H1 (cell line): ENCODE data around the gene ROS1. TPM values are rescaled to one million over a fixed set of nuclear protein-coding genes. Genes with fewer than 3 reads are reported as not detected.

Source experiments
- CTCF ChIA-PET: fragments of 300-600 bp; sonication (Branson Sonifier 250); formaldehyde crosslinking; loops from one replicate; lab custom pipeline; 2021; ENCODE audit not compliant: partially characterized antibody; lab: Charles Lee
- POLR2A ChIA-PET: fragments of 300-600 bp; sonication (Branson Sonifier 250); formaldehyde crosslinking; loops from one replicate; lab custom pipeline; 2021; ENCODE audit warnings: inconsistent platforms; ENCODE audit not compliant: partially characterized antibody; lab: Charles Lee
- DNase-seq, 2 experiments: peaks; one replicate each; pipeline versions ENCODE4 v3.0.0 to v3.0.0-alpha.2; 2010 to 2022; ENCODE audit warnings: low spot score in 2 of 2, low read depth in 1 of 2, mixed read lengths in 1 of 2
- FAIRE-seq: peaks from 2 replicates; lab custom pipeline; 2011; peaks lifted over from hg19 to GRCh38; lab: Jason Lieb, UNC
- H2AFZ ChIP-seq: 2 replicates; pipeline ENCODE4 v1.8.1; 2012; ENCODE audit warnings: low read length, inconsistent platforms
- H2AK5ac ChIP-seq: 2 replicates; pipeline ENCODE4 v1.6.1; 2013; ENCODE audit warnings: low read depth, low read length
- H2BK120ac ChIP-seq: replicated peaks from 2 replicates; pipeline ENCODE3; 2013; ENCODE audit warnings: low read depth, low read length, inconsistent platforms
- H2BK12ac ChIP-seq: 2 replicates; pipeline ENCODE4 v1.6.1; 2013; ENCODE audit warnings: low read depth, low read length
- H2BK15ac ChIP-seq: 2 replicates; pipeline ENCODE4 v1.6.1; 2013; ENCODE audit warnings: low read length
- H2BK20ac ChIP-seq: 2 replicates; pipeline ENCODE4 v1.6.1; 2013; ENCODE audit warnings: low read length
- H2BK5ac ChIP-seq: 2 replicates; pipeline ENCODE4 v1.6.1; 2013; ENCODE audit warnings: low read depth, low read length
- H3K14ac ChIP-seq: 2 replicates; pipeline ENCODE4 v1.6.1; 2013; ENCODE audit warnings: inconsistent platforms; ENCODE audit not compliant: insufficient read length
- H3K18ac ChIP-seq: 2 replicates; pipeline ENCODE4 v1.6.1; 2013; ENCODE audit warnings: low read length; ENCODE audit errors: extremely low read depth
- H3K23ac ChIP-seq: 2 replicates; pipeline ENCODE4 v1.6.1; 2013; ENCODE audit warnings: inconsistent platforms; ENCODE audit not compliant: insufficient read length
- H3K23me2 ChIP-seq: 2 replicates; pipeline ENCODE4 v1.6.1; 2013; ENCODE audit warnings: low read depth, low read length
- H3K27ac ChIP-seq: 2 replicates; pipeline ENCODE4 v1.6.1; 2011; ENCODE audit warnings: low read depth, low read length, inconsistent platforms
- H3K27me3 ChIP-seq, 4 experiments: replicated peaks in 1 of 4; 1 replicate in 1 of 4; 2 replicates in 3 of 4; pipeline versions ENCODE4 v1.6.1 to v1.8.1; 2011 to 2013; ENCODE audit warnings: low read length in 3 of 4, mild to moderate bottlenecking in 3 of 4, inconsistent platforms in 2 of 4, mixed read lengths in 2 of 4, moderate library complexity in 1 of 4; ENCODE audit not compliant: control insufficient read depth in 3 of 4, insufficient read depth in 3 of 4; ENCODE audit errors: extremely low read depth in 1 of 4
- H3K36me3 ChIP-seq, 4 experiments: 2 replicates each; pipeline versions ENCODE4 v1.6.1 to v1.8.1; 2011 to 2013; ENCODE audit warnings: mild to moderate bottlenecking in 4 of 4, low read length in 3 of 4, moderate library complexity in 2 of 4, control low read depth in 1 of 4, inconsistent platforms in 1 of 4; ENCODE audit not compliant: insufficient read depth in 4 of 4, control insufficient read depth in 2 of 4
- H3K4ac ChIP-seq: replicated peaks from 2 replicates; pipeline ENCODE3; 2013; ENCODE audit warnings: low read length, low read depth, mixed read lengths, inconsistent platforms; ENCODE audit not compliant: insufficient read length
- H3K4me1 ChIP-seq, 4 experiments: replicated peaks in 1 of 4; 1 replicate in 1 of 4; 2 replicates in 3 of 4; pipeline versions ENCODE4 v1.6.1 to v1.8.1; 2011 to 2013; ENCODE audit warnings: low read length in 3 of 4, inconsistent platforms in 2 of 4, mixed read lengths in 1 of 4; ENCODE audit not compliant: insufficient read depth in 4 of 4, control insufficient read depth in 3 of 4
- H3K4me2 ChIP-seq, 2 experiments: 2 replicates each; pipeline versions ENCODE4 v1.6.1 to v1.8.1; 2011 to 2013; ENCODE audit warnings: low read depth in 2 of 2, low read length in 2 of 2, control low read depth in 1 of 2, inconsistent platforms in 1 of 2, mild to moderate bottlenecking in 1 of 2; ENCODE audit not compliant: insufficient read depth in 1 of 2
- H3K4me3 ChIP-seq, 4 experiments: fragments of 200-600, 300-600 bp in 1 of 4; sonication (generic), shearing (Covaris generic), sonication (Bioruptor Twin) in 1 of 4; 2 replicates each; pipeline versions ENCODE4 v1.5.1 to v1.8.1; 2011 to 2016; ENCODE audit warnings: low read length in 4 of 4, low read depth in 3 of 4, control low read depth in 2 of 4, inconsistent platforms in 2 of 4, mild to moderate bottlenecking in 2 of 4, mixed read lengths in 1 of 4, moderate library complexity in 1 of 4; ENCODE audit not compliant: insufficient read depth in 2 of 4; ENCODE audit errors: extremely low read depth in 1 of 4
- H3K56ac ChIP-seq: replicated peaks from 2 replicates; pipeline ENCODE3; 2013; ENCODE audit warnings: low read depth, mild to moderate bottlenecking, mixed read lengths, low read length, inconsistent platforms; ENCODE audit not compliant: insufficient read length
- H3K79me1 ChIP-seq: 2 replicates; pipeline ENCODE4 v1.6.1; 2013; ENCODE audit warnings: low read depth, low read length, control low read depth
- H3K79me2 ChIP-seq, 2 experiments: 2 replicates each; pipeline versions ENCODE4 v1.6.1 to v1.8.1; 2012 to 2013; ENCODE audit warnings: low read length in 2 of 2, mild to moderate bottlenecking in 2 of 2, inconsistent platforms in 1 of 2; ENCODE audit not compliant: insufficient read depth in 2 of 2, control insufficient read depth in 1 of 2
- H3K9ac ChIP-seq, 4 experiments: replicated peaks in 1 of 4; 1 replicate in 1 of 4; 2 replicates in 3 of 4; pipeline versions ENCODE4 v1.6.1 to v1.8.1; 2011 to 2013; ENCODE audit warnings: low read depth in 3 of 4, low read length in 3 of 4, control low read depth in 2 of 4, mild to moderate bottlenecking in 2 of 4, moderate library complexity in 2 of 4, inconsistent platforms in 1 of 4; ENCODE audit errors: extremely low read depth in 1 of 4
- H3K9me3 ChIP-seq, 2 experiments: 2 replicates each; pipeline versions ENCODE4 v1.6.1 to v1.8.1; 2012 to 2013; ENCODE audit warnings: mild to moderate bottlenecking in 2 of 2, moderate library complexity in 2 of 2, control low read depth in 1 of 2, inconsistent platforms in 1 of 2, low read depth in 1 of 2, low read length in 1 of 2, mixed read lengths in 1 of 2; ENCODE audit not compliant: insufficient read depth in 2 of 2
- H4K20me1 ChIP-seq, 2 experiments: replicated peaks in 1 of 2; 2 replicates each; pipeline versions ENCODE3 to v1.8.1; 2011 to 2013; ENCODE audit warnings: inconsistent platforms in 2 of 2, low read length in 2 of 2, mild to moderate bottlenecking in 1 of 2; ENCODE audit not compliant: insufficient read depth in 2 of 2, control insufficient read depth in 1 of 2
- H4K5ac ChIP-seq: 2 replicates; pipeline ENCODE4 v1.6.1; 2013; ENCODE audit warnings: low read length, low read depth, mixed read lengths, inconsistent platforms; ENCODE audit not compliant: insufficient read length
- H4K8ac ChIP-seq: 2 replicates; pipeline ENCODE4 v1.8.0; 2013; ENCODE audit warnings: mild to moderate bottlenecking, moderate library complexity, low read length, inconsistent platforms; ENCODE audit not compliant: insufficient read depth; ENCODE audit errors: extremely low read depth
- H4K91ac ChIP-seq: replicated peaks from 2 replicates; pipeline ENCODE3; 2013; ENCODE audit warnings: low read length, mixed read lengths, inconsistent platforms; ENCODE audit not compliant: insufficient read length
- BACH1 ChIP-seq: IDR thresholded peaks from 2 replicates; pipeline ENCODE4 v1.6.1; 2012; ENCODE audit warnings: low read length, improper control_type of control experiment
- PHF8 ChIP-seq: fragments of 200-600 bp; sonication (generic); conservative IDR thresholded peaks from 2 replicates; pipeline ENCODE4 v1.7.1; 2012; ENCODE audit warnings: low read depth, mild to moderate bottlenecking, inconsistent platforms, low read length, moderate library complexity
- POLR2A ChIP-seq, 2 experiments: IDR thresholded peaks; 1 replicate in 1 of 2; 2 replicates in 1 of 2; pipeline ENCODE4 v1.6.1; 2011; ENCODE audit warnings: low read depth in 2 of 2, low read length in 2 of 2, mild to moderate bottlenecking in 2 of 2; ENCODE audit errors: control extremely low read depth in 1 of 2
- RXRA ChIP-seq: IDR thresholded peaks from 2 replicates; pipeline ENCODE4 v1.6.1; 2011; ENCODE audit warnings: low read depth, mild to moderate bottlenecking, low read length, moderate library complexity; ENCODE audit not compliant: insufficient read depth
- TBP ChIP-seq: IDR thresholded peaks from 2 replicates; pipeline ENCODE4 v1.6.1; 2011; ENCODE audit warnings: low read depth, low read length, improper control_type of control experiment
- WGBS, 2 experiments: shearing (Covaris generic) in 1 of 2; methylation state at CpG; one replicate each; pipeline versions ENCODE4 v1.1.6 to v1.1.7; 2013 to 2015; ENCODE audit warnings: low lambda C conversion rate in 2 of 2, mixed read lengths in 2 of 2, inconsistent platforms in 1 of 2, low coverage in 1 of 2, missing lambda C conversion rate in 1 of 2; ENCODE audit not compliant: insufficient replicate concordance in 2 of 2, insufficient coverage in 1 of 2, insufficient read length in 1 of 2; ENCODE audit errors: extremely low coverage in 1 of 2, missing lambda C conversion rate in 1 of 2; 5-methylcytosine and 5-hydroxymethylcytosine counted together
- polyA plus RNA-seq, 7 experiments: library from polyadenylated mRNA; depleted of rRNA in 3 of 7; stranded (reverse) in 5 of 7; unstranded in 2 of 7; fragments of >200 nt in 5 of 7; fragments of 200-250 nt in 2 of 7; gene quantifications; 1 replicate in 5 of 7; 2 replicates in 1 of 7; 4 replicates in 1 of 7; pipeline versions ENCODE4 v1.2.1 to v1.2.3, GENCODE V29; 2011 to 2013; ENCODE audit warnings: missing spikeins in 2 of 7, mixed read lengths in 2 of 7
- total RNA-seq: library from RNA; stranded (reverse); fragmentation: NEBNext Ultra II Directional; extraction: Animal tissue kit (Norgen Biotek cat#: 25700); gene quantifications from 2 replicates; pipeline ENCODE4 v1.2.1, GENCODE V29; 2021

The ROS1 gene
- total and polyA plus RNA-seq, 2 of the 8 experiments (the other 6 are each of a cell fraction or from before 2014, with no cell fraction given) = not detected

GRCh38 chr6:117306227-117306790 lies 119.4 kb downstream of the ROS1 start:
- H2BK5ac ChIP-seq = no peak overlapping the region
- CTCF ChIA-PET = interaction anchor here (1.2 to 3.1 kb wide), 3 partner anchors 12 to 335 kb away, joined by 4 to 8 read pairs (median 4); no protein-coding TSS in a partner anchor
- no peak for TF ChIP-seq POLR2A (IDR thresholded peaks at IDR 0.05; ENCODE audit: control extremely low read depth in 1 of 2, low read depth in 2 of 2, low read length in 2 of 2)
- no peak for TF ChIP-seq PHF8
- TF ChIP-seq BACH1 = no peak
- TF ChIP-seq RXRA = no peak
- no peak for TF ChIP-seq TBP

More at GRCh38 chr6:117306227-117306790, 119.4 kb downstream of the ROS1 start:
- Histone ChIP-seq H3K4me1 (no peaks in the 10 kb centered on the region), H4K20me1 (no peaks in the 10 kb centered on the region), H3K56ac (no peak overlapping the region), H2BK120ac (no peak overlapping the region), H3K14ac (no peak overlapping the region), H3K27ac (no peak overlapping the region), H3K9ac (no peak overlapping the region), H3K23ac (no peak overlapping the region), H2AFZ (0 out of 2 replicates have a peak overlapping the region, but pooled peaks have one; percentile 21), H3K18ac (no peak overlapping the region), H3K36me3 (no peaks in the 10 kb centered on the region), H3K4me3 (no peak overlapping the region), H4K8ac (no peak overlapping the region), H3K27me3 (no peaks in the 10 kb centered on the region), H3K79me1 (no peaks in the 10 kb centered on the region), H4K91ac (no peak overlapping the region), H3K9me3 (no peaks in the 10 kb centered on the region), H3K79me2 (no peaks in the 10 kb centered on the region), H4K5ac (no peak overlapping the region), H3K4ac (no peak overlapping the region), H2BK20ac (no peak overlapping the region), H2AK5ac (no peak overlapping the region), H2BK15ac (no peak overlapping the region), H2BK12ac (no peak overlapping the region), H3K4me2 (no peak overlapping the region), H3K23me2 (no peaks in the 10 kb centered on the region)
- FAIRE-seq (no peak), DNase-seq (no peak)
- POLR2A ChIA-PET = no interaction called here
- 88% methylated on average over 3 of the region's 3 CpGs; no CpG with 5 or more reads in 1 of the 2 experiments for WGBS, 2 experiments
